ENCODE data around the gene SCAMP5.

SCAMP5 gene

GRCh38 chr15:74997543-74997942 is 2.2 kb downstream of the SCAMP5 start:
- DNase-seq (ENCODE audit: low read depth) = no peak
- TF ChIP-seq, protein P1, sequence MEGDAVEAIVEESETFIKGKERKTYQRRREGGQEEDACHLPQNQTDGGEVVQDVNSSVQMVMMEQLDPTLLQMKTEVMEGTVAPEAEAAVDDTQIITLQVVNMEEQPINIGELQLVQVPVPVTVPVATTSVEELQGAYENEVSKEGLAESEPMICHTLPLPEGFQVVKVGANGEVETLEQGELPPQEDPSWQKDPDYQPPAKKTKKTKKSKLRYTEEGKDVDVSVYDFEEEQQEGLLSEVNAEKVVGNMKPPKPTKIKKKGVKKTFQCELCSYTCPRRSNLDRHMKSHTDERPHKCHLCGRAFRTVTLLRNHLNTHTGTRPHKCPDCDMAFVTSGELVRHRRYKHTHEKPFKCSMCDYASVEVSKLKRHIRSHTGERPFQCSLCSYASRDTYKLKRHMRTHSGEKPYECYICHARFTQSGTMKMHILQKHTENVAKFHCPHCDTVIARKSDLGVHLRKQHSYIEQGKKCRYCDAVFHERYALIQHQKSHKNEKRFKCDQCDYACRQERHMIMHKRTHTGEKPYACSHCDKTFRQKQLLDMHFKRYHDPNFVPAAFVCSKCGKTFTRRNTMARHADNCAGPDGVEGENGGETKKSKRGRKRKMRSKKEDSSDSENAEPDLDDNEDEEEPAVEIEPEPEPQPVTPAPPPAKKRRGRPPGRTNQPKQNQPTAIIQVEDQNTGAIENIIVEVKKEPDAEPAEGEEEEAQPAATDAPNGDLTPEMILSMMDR (conservative IDR thresholded peaks at IDR 0.05; ENCODE audit: low read depth, low read length) = no peak
- H3K4me3 ChIP-seq (ENCODE audit: low read depth, low read length) = no peak overlapping the region

- no peak for DNase-seq (ENCODE audit: low read depth)
- H3K4me3 ChIP-seq (ENCODE audit: low read depth, low read length) = no peak overlapping the region
- TF ChIP-seq, protein P1 (conservative IDR thresholded peaks at IDR 0.05; ENCODE audit: low read depth, low read length) = no peak
These were observed 5.9 kb downstream of the SCAMP5 start for GRCh38 chr15:75001310-75001709.

DNA sequence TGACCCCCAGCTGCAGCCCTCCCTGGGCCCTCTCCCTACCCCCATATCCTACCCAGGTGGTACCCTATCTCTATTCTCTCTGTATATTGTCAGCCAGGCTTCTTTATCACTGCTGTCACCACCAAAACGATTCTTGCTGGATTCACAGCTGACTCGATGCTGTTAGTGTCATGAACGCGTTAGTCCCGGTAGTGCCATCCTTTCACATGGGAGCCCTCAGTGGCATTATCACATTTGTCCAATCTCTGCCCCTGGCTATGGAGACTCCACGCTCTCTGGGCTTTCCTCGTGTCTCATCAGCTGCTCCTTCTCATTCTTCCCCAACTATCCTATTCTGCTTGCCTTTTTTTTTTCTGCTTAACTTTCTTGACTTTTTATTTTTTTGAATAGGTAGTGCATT is 7.0 kb downstream of the SCAMP5 start:
- DNase-seq (ENCODE audit: low read depth) = no peak
- H3K4me3 ChIP-seq (ENCODE audit: low read depth, low read length) = no peak overlapping the region
- TF ChIP-seq, protein P1 (conservative IDR thresholded peaks at IDR 0.05; ENCODE audit: low read depth, low read length) = no peak

- TF ChIP-seq, protein P1 (conservative IDR thresholded peaks at IDR 0.05; ENCODE audit: low read depth, low read length) = no peak
- no peak for DNase-seq (ENCODE audit: low read depth)
- no peak overlapping the region for H3K4me3 ChIP-seq (ENCODE audit: low read depth, low read length)
These were observed 11.9 kb downstream of the SCAMP5 start for GRCh38 chr15:75007216-75007615.

DNA sequence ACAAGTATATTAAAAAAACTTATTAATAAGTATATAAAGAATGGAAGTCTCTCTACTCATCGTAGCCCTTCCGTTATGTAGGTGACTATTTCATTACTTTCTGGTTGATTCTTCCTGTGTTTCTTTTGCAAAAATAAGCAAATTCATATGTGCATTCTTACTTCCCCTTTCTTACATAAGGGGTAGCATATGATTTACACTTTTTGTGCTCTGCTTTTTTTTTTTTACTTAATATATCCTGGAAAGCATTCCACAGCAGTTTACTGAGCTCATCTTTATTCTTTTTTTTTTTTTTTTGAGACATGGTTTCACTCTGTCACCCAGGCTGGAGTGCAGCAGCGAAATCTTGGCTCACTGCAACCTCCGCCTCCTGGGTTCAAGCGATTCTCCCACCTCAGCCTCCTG is 12.9 kb downstream of the SCAMP5 start:
- DNase-seq (ENCODE audit: low read depth) = no peak

DNA sequence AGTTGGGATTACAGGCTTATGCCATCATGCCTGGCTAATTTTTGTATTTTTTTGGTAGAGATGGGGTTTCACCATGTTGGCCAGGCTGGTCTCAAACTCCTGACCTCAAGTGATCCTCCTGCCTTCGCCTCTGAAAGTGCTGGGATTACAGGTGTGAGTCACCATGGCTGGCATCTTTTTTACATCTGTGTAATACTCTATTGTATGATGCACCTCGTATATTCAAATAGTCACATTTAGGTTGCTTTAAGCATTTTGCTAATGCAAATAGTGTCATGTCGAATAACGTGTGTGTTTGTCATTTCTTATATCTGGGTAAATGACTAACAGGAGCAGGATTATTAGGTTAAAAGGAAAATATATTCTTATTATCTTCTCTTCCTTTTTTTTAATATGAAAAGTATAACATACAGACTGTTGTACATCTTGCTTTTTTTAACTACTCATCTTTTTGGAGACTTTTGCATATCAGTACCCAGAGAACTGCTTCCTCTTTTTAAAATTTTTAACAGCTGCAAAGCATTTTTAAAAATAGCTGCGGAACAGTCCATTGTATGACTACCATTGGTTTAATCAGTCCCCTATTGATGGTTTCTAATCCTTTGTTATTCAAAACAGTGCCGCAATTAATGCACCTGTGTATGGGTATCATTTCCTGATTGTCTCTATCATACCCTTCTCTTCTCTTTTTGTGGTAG is 13.4 kb downstream of the SCAMP5 start:
- no peak for DNase-seq (ENCODE audit: low read depth)
- TF ChIP-seq, protein P1 (conservative IDR thresholded peaks at IDR 0.05; ENCODE audit: low read depth, low read length) = no peak
- H3K4me3 ChIP-seq (ENCODE audit: low read depth, low read length) = no peak overlapping the region

More for the DNA sequence above, 12.9 kb downstream of the SCAMP5 start:
- no peak overlapping the region for H3K4me3 ChIP-seq (ENCODE audit: low read depth, low read length)
- TF ChIP-seq, protein P1 (conservative IDR thresholded peaks at IDR 0.05; ENCODE audit: low read depth, low read length) = no peak

DNA sequence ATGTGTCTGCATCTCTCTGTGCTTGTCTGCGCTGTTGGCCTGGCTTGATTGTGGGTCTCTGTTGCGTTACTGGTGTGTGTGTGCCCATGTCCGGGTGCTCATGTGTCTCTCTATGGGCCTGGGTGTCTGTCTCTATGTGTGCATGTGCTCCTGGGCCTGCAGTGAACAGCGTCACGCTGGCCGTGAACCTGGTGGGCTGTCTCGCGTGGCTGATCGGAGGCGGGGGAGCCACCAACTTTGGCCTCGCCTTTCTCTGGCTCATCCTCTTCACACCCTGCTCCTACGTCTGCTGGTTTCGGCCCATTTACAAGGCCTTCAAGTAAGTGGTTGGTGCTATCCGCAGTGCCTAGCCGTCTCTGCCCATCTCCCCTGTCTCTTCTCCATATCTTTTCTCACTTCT is 21.1 kb downstream of the SCAMP5 start:
- TF ChIP-seq, protein P1 (conservative IDR thresholded peaks at IDR 0.05; ENCODE audit: low read depth, low read length) = no peak
- H3K4me3 ChIP-seq (ENCODE audit: low read depth, low read length) = no peak overlapping the region
- DNase-seq (ENCODE audit: low read depth) = no peak
